ENCODE measurements around the gene HARS1.
A peak's percentile ranks its signal among the peaks of the same experiment; 100 is the strongest.
"Not testable (repeated sequence)": the region's sequence is repeated elsewhere in the genome, so short reads cannot be mapped to it uniquely, and the experiment has no call there.

The HARS1 gene

DNA sequence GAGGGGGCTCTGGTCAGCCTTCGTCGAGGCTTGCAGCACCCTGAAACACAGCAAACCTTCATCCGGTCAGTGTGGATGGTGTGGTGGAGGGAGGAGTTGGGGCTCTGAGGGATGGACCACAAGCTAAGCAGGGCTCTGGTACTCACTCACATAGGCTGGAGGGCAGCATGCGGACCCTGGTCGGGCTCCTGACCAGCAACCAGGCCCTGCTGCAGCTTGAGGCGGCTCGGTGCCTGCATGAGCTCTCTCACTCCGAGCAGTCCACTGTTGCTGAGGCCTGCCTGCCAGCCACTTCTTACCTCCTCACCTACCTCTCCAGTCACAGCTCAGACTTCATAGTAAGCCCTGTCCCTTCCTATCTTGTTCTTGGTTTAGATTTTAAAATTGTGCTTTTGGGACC is 49.5 kb downstream of the HARS1 start:
- Histone ChIP-seq H3K4me1 (peaks cover 36 to 94% (median 66%) of the 10 kb centered on the region in 10 experiments), H3K27ac (peak overlapping the region in 2 of 11 experiments; percentile 8 to 41; a peak in 2 of 22 replicates), H3K36me3 (peaks cover 42 to 61% (median 53%) of the 10 kb centered on the region in 11 experiments), H3K9me3 (replicated peaks in 1 of 11) (no peaks in the 10 kb centered on the region), H3K4me2 (peak overlapping the region in 9 of 11 experiments; percentile 87 to 98 (median 96); a peak in 13 of 22 replicates), H3K4me3 (peak overlapping the region in 5 of 10 experiments; percentile 66 to 89 (median 82); a peak in 8 of 20 replicates), H4K20me1 (peaks cover 4 to 57% (median 32%) of the 10 kb centered on the region in 11 experiments; a peak in 19 of 22 replicates), H3K27me3 (no peaks in the 10 kb centered on the region), H3K9ac (peak overlapping the region in 8 of 11 experiments; percentile 16 to 95 (median 86); a peak in 12 of 22 replicates)
- no peak for TF ChIP-seq Cebpa-rat (IDR thresholded peaks at IDR 0.05)

DNA sequence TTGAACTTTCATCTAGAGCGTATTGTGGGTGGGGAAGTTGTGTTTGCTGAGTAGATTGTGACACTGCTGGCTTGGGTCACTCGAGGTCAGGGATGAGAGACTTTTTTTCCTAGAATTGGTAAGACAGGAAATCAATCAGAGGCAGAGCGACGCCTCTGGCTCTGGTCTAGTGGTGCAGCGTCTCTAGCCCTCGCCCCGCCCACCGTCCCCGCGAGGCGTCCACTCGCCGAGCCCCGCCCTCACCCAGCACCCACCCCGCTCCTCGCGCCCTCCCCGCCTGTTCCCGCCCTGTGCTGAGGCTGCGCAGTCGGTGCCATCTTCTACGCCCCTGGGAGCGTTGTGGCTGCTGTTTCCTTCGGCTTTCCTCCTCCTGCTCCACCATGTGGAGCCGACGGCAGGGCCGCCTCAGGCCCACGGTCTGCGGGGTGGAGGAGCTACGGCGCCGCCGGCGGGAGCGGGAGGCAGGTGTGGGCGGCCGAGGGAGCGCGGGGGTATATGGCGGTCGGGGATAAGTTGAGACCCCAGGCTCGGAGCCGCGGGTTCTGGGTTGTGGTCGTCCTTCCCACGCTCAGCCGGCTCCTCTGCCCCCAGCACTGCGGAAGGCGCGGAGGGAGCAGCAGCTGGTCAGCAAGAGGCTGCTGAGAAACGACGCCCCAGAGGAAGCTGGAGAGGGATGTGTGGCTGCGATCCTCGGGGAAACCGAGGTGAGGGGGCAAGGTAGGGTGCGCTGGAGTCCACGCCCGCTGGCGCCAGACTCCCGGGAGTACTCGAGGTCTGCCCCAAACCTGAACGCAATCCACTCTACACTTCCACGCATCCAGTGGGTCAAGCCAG is 51.8 kb downstream of the HARS1 start, which contains the start of gene TMCO6:
TMCO6 (plus strand) TSS at position 304 of the 834 bp plus-strand sequence; CDS start at position 381, 77 bp downstream.
- Histone ChIP-seq H3K4me2 (peak within 1 kb of the TSS; percentile 87 to 98 (median 97)), H3K4me3 (peak within 1 kb of the TSS; percentile 62 to 89 (median 73)), H3K36me3 (peaks cover 27 to 40% (median 35%) of the 10 kb centered on the region in 11 experiments), H3K27ac (peak within 1 kb of the TSS; percentile 94 to 99 (median 97)), H3K9ac (peak within 1 kb of the TSS; percentile 86 to 95 (median 93)), H3K9me3 (replicated peaks in 1 of 11) (no peaks in the 10 kb centered on the region), H3K4me1 (peaks cover 25 to 94% (median 63%) of the 10 kb centered on the region in 10 experiments), H3K27me3 (peaks cover 0 to 4% (median 0%) of the 10 kb centered on the region in 11 experiments; a peak in 10 of 22 replicates), H4K20me1 (peaks cover 0 to 34% (median 10%) of the 10 kb centered on the region in 11 experiments; a peak in 13 of 22 replicates)
- peak; percentile 60 to 86 (median 76); a peak in 20 of 22 replicates for TF ChIP-seq Cebpa-rat (IDR thresholded peaks at IDR 0.05)

DNA sequence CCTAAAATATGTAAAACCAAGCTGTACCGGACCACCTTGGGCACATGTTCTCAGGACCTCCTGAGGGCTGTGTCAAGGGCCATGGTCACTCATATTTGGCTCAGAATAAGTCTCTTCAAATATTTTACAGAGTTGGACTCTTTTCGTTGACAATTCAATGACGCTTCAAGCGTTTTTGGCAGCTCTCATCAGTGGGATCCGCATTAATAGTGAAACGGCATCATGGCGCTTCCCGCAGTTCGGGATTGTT is 52.3 kb downstream of the HARS1 start:
- H3K4me3 ChIP-seq, result peak overlapping the region in 6 of 10 experiments; percentile 21 to 46 (median 33); a peak in 6 of 20 replicates
- peak overlapping the region; percentile 94 to 99 (median 97) for H3K27ac ChIP-seq
- H4K20me1 ChIP-seq, result peaks cover 0 to 29% (median 7%) of the 10 kb centered on the region in 11 experiments; a peak in 10 of 22 replicates
- H3K4me2 ChIP-seq, result peak overlapping the region; percentile 38 to 88 (median 71)
- H3K9ac ChIP-seq, result peak overlapping the region; percentile 70 to 95 (median 81)
- peaks cover 25 to 94% (median 68%) of the 10 kb centered on the region in 10 experiments for H3K4me1 ChIP-seq
- H3K36me3 ChIP-seq, result peaks cover 22 to 35% (median 29%) of the 10 kb centered on the region in 11 experiments
- H3K27me3 ChIP-seq; H3K9me3 ChIP-seq (replicated peaks in 1 of 11): not testable (repeated sequence)

DNA sequence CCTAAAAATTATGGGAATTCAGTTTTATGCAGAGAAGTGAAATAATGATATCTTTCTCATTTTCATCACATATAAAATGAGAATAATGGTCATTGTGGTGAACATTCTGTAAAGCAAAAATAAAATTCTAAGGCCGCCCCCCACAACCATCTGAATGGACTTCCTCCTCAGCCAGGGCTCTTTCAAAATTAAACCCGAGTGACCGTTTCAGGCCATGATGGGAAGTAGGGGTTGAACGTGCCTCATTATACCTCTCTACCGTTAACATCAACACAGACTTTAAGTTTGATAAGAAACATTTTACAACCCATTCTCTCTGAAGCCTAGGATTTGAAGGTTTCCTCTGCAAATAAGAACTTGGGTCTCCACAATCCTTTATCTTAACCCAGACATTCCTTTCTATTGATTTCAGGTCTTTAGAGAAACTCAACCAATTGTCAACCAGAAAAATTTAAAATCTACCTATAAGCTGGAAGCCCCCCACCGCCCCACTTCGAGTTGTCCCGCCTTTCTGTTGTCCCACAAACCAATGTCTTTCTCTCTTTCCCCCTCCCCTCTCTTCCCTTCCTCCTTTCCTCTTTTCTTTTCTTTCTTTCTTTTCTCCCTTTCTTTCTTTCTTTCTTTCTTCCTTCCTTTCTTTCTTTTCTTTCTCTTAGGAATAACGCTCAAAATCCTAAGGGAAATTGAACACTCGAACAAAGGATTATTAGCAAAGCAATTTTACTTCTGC is 53.6 kb downstream of the HARS1 start:
- H3K9me3 ChIP-seq (replicated peaks in 1 of 11), result peaks cover 1 to 14% (median 8%) of the 10 kb centered on the region in 11 experiments; a peak in 21 of 22 replicates
- peaks cover 27 to 95% (median 71%) of the 10 kb centered on the region in 10 experiments for H3K4me1 ChIP-seq
- peak overlapping the region in 2 of 11 experiments; percentile 40 to 81; a peak in 2 of 22 replicates for H3K9ac ChIP-seq
- H4K20me1 ChIP-seq, result peaks cover 0 to 17% (median 0%) of the 10 kb centered on the region in 11 experiments; a peak in 9 of 22 replicates
- no peak for TF ChIP-seq Cebpa-rat (IDR thresholded peaks at IDR 0.05)
- H3K27me3 ChIP-seq, result peaks cover 0 to 23% (median 16%) of the 10 kb centered on the region in 11 experiments; a peak in 16 of 22 replicates
- H3K4me3 ChIP-seq, result no peak overlapping the region
- peak overlapping the region in 5 of 11 experiments; percentile 69 to 88 (median 86); a peak in 9 of 22 replicates for H3K4me2 ChIP-seq
- peaks cover 11 to 23% (median 18%) of the 10 kb centered on the region in 11 experiments for H3K36me3 ChIP-seq
- peak overlapping the region; percentile 94 to 99 (median 97); a peak in 18 of 22 replicates for H3K27ac ChIP-seq

DNA sequence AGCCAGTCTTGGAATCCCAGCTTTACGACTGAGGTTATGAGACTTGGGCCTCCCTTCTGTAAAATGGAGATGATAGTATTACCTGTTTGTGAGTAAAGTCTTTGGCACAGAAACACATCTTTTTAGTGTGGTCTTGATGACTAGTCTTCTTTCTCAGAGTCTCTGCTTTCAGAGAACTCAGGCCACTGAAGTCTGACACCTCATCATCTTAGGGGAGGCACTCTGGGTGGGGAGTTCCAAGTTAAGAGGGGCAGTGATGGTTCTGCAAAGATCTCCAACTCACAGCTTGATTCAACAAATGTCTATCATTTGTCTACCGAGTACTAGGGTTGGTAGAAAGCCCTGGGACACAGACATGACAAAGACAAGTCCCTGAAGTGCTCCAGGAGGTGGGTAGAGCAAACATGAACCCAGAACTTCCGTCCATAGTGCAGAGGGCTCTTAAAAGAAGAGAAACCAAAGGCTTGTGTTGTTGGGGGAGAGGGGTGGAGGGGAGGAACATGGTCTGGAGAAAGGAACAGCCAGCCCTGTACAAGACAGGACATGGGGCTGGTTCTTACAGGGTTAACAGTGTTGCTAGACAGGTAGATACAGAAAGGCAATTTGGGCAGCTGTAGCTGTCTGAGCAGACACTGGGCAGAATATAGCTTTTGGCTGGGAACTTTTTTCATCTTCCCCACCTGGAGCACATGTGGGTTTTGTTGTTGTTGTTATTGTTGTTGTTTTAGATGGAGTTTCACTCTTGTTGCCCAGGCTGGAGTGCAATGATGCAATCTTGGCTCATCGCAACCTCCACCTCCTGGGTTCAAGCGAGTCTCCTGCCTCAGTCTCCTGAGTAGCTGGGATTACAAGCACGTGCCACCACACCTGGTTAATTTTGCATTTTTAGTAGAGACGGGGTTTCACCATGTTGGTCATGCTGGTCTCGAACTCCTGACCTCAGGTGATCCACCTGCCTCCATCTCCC is 55.6 kb downstream of the HARS1 start:
- Histone ChIP-seq H3K4me1 (peaks cover 19 to 95% (median 63%) of the 10 kb centered on the region in 10 experiments), H3K9ac (peak overlapping the region in 5 of 11 experiments; percentile 17 to 52 (median 33); a peak in 7 of 22 replicates), H3K9me3 (replicated peaks in 1 of 11) (peaks cover 9 to 30% (median 24%) of the 10 kb centered on the region in 11 experiments), H4K20me1 (peaks cover 0 to 11% (median 0%) of the 10 kb centered on the region in 11 experiments; a peak in 4 of 22 replicates), H3K27me3 (peaks cover 0 to 42% (median 36%) of the 10 kb centered on the region in 11 experiments; a peak in 17 of 22 replicates), H3K4me2 (peak overlapping the region in 5 of 11 experiments; percentile 4 to 88 (median 86); a peak in 10 of 22 replicates), H3K4me3 (no peak overlapping the region), H3K36me3 (peaks cover 0 to 24% (median 9%) of the 10 kb centered on the region in 11 experiments; a peak in 11 of 22 replicates), H3K27ac (peak overlapping the region in 8 of 11 experiments; percentile 29 to 99 (median 78); a peak in 13 of 22 replicates)
- 0 out of 22 replicates have a peak, but pooled peaks of 1 of the 11 experiments have one; percentile 34 for TF ChIP-seq Cebpa-rat (IDR thresholded peaks at IDR 0.05)

DNA sequence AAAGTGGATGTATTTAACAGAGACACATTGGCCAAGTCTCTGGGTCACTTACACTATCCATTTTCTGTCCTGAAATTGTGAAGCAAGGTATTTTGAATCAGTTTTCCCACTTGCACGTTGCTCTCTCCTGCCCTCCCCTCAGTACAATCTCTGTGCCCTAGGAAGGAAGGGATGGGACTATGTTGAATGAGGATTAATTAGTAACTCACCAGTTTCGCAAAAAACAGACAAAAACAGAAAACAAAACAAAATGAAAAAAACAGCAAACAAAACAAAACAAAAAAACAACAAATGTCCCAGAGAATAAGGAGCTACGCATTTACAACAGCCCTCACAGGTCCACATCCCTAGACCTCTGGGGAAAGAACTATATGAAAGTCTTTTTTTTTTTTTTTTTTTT is 57.1 kb downstream of the HARS1 start:
- peaks cover 0 to 11% (median 0%) of the 10 kb centered on the region in 11 experiments; a peak in 4 of 22 replicates for H4K20me1 ChIP-seq
- H3K36me3 ChIP-seq, result peaks cover 0 to 29% (median 9%) of the 10 kb centered on the region in 11 experiments; a peak in 10 of 22 replicates
- H3K4me3 ChIP-seq, result peak overlapping the region in 2 of 10 experiments; percentile 79 to 81; a peak in 3 of 20 replicates
- peaks cover 0 to 49% (median 41%) of the 10 kb centered on the region in 11 experiments; a peak in 17 of 22 replicates for H3K27me3 ChIP-seq
- H3K9ac ChIP-seq, result peak overlapping the region in 5 of 11 experiments; percentile 0 to 96 (median 80); a peak in 7 of 22 replicates
- H3K4me2 ChIP-seq, result peak overlapping the region in 6 of 11 experiments; percentile 61 to 92 (median 81); a peak in 12 of 22 replicates
- peaks cover 9 to 44% (median 27%) of the 10 kb centered on the region in 11 experiments for H3K9me3 ChIP-seq (replicated peaks in 1 of 11)
- TF ChIP-seq Cebpa-rat (IDR thresholded peaks at IDR 0.05), result no peak
- peak overlapping the region in 6 of 11 experiments; percentile 56 to 95 (median 91); a peak in 11 of 22 replicates for H3K27ac ChIP-seq
- H3K4me1 ChIP-seq, result peaks cover 7 to 87% (median 59%) of the 10 kb centered on the region in 10 experiments

DNA sequence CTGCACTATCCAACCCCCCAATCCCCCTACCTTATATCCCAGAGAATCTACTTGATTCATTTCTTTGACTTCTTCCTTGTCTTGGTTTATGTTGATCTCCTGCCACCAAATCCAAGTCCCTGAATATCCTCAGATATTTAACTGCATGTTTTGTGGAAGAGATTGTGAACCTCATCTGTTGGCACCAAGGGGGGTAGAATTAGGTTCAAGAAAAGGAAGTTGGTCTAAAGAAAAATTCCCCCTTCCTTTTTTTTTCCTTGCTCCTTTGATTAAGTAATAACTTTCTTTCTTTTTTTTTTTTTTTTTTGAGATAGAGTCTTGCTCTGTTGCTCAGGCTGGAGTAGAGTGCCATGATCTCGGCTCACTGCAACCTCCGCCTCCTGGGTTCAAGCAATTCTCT is 57.7 kb downstream of the HARS1 start:
- Histone ChIP-seq H3K4me2 (peak overlapping the region in 10 of 11 experiments; percentile 31 to 92 (median 71); a peak in 15 of 22 replicates), H3K27ac (peak overlapping the region in 7 of 11 experiments; percentile 28 to 95 (median 89); a peak in 12 of 22 replicates), H3K27me3 (peaks cover 0 to 49% (median 41%) of the 10 kb centered on the region in 11 experiments; a peak in 17 of 22 replicates), H3K9ac (peak overlapping the region in 6 of 11 experiments; percentile 55 to 96 (median 80); a peak in 10 of 22 replicates), H4K20me1 (peaks cover 0 to 11% (median 0%) of the 10 kb centered on the region in 11 experiments; a peak in 4 of 22 replicates), H3K9me3 (replicated peaks in 1 of 11) (peaks cover 15 to 51% (median 33%) of the 10 kb centered on the region in 11 experiments), H3K4me1 (peaks cover 1 to 89% (median 58%) of the 10 kb centered on the region in 10 experiments; a peak in 18 of 20 replicates), H3K4me3 (peak overlapping the region in 7 of 10 experiments; percentile 28 to 81 (median 70); a peak in 13 of 20 replicates), H3K36me3 (peaks cover 0 to 35% (median 9%) of the 10 kb centered on the region in 11 experiments; a peak in 10 of 22 replicates)
- no peak for TF ChIP-seq Cebpa-rat (IDR thresholded peaks at IDR 0.05)

Data from BLaER1 treated with 17β-estradiol and CSF1 and Interleukin-3, amounts not matched to agents 10 nM and 100 nM (cell line).